T-cell (primary cell): ENCODE results near the gene UEVLD. TPM values are rescaled to one million over a fixed set of nuclear protein-coding genes. Genes with fewer than 3 reads are reported as not detected.

ENCODE experiments used
- total RNA-seq, 35 experiments: library from RNA in 6 of 35; stranded (reverse) in 6 of 35; fragments of 120-200 nt in 1 of 35; gene quantifications; one replicate each; pipeline versions ENCODE4 v1.2.1 to v1.2.4 and lab custom pipeline; 2013 to 2026

Gene UEVLD
- total RNA-seq, 5 donors from 2014 or later (not counting 1 experiment from before 2014, with no cell fraction given) = 3.9 to 9.0 (median 7.1) TPM

Other genes starting within 250 kb of the UEVLD start
- 100 to 1,000 TPM; 130 to 323 (median 161) TPM for gene LDHA, start 194.2 kb downstream of the UEVLD start, total RNA-seq
- under 1 TPM in 1 of 5 donors, not detected in 4; 0.82 TPM for gene LDHC, start 176.4 kb downstream of the UEVLD start, total RNA-seq
- under 1 TPM in 1 of 5 donors, not detected in 4; 0.46 TPM for gene LDHAL6A, start 132.9 kb downstream of the UEVLD start, total RNA-seq
- gene TSG101, start 61.8 kb downstream of the UEVLD start, total RNA-seq = 10 to 100 TPM; 13.6 to 38.8 (median 36.1) TPM
- gene MISFA, start 11.1 kb upstream of the UEVLD start, total RNA-seq = under 1 TPM in 1 of 5 donors, not detected in 4; 0.59 TPM
- gene SPTY2D1, start 45.6 kb upstream of the UEVLD start, total RNA-seq = 10 to 100 TPM; 18.2 to 46.2 (median 22.2) TPM
- gene TMEM86A, start 110.0 kb upstream of the UEVLD start, total RNA-seq = 1 to 10 TPM; 2.5 to 6.8 (median 3.5) TPM
- gene IGSF22, start 137.5 kb upstream of the UEVLD start, total RNA-seq = 1 to 10 TPM; 2.1 to 3.7 (median 2.8) TPM
- gene PTPN5, start 203.1 kb upstream of the UEVLD start, total RNA-seq = under 1 TPM in 1 of 5 donors, not detected in 4; 0.22 TPM